CD4-positive, alpha-beta memory T cell (primary cell): Measurements from ENCODE around the gene MTUS2. TPM values are rescaled to one million over a fixed set of nuclear protein-coding genes. Genes with fewer than 3 reads are reported as not detected.

Experiments used
- CTCF ChIA-PET: fragments of 350-600 bp; sonication (Branson Sonifier 250); formaldehyde crosslinking; loops from one replicate; lab custom pipeline; 2021; ENCODE audit warnings: inconsistent platforms; ENCODE audit not compliant: partially characterized antibody; lab: Charles Lee
- POLR2A ChIA-PET: fragments of 350-600 bp; sonication (Branson Sonifier 250); formaldehyde crosslinking; loops from one replicate; lab custom pipeline; 2021; ENCODE audit not compliant: partially characterized antibody; lab: Charles Lee
- DNase-seq, 5 donors: peaks; one replicate each; pipeline versions ENCODE4 v3.0.0 to v3.0.0-alpha.2; 2020 to 2022; ENCODE audit warnings: mixed read lengths in 1 of 5
- H3K27ac ChIP-seq: one replicate; pipeline ENCODE4 v1.7.0; 2013; ENCODE audit warnings: low read depth, low read length
- H3K27me3 ChIP-seq: 2 replicates; pipeline ENCODE4 v1.7.0; 2013; ENCODE audit warnings: mild to moderate bottlenecking, low read length, moderate library complexity; ENCODE audit not compliant: insufficient read depth
- H3K36me3 ChIP-seq: 2 replicates; pipeline ENCODE4 v1.7.0; 2013; ENCODE audit warnings: mild to moderate bottlenecking, low read length, moderate library complexity; ENCODE audit not compliant: insufficient read depth
- H3K4me1 ChIP-seq: 2 replicates; pipeline ENCODE4 v1.7.0; 2013; ENCODE audit warnings: mild to moderate bottlenecking, low read length, moderate library complexity; ENCODE audit not compliant: insufficient read depth
- H3K4me3 ChIP-seq, 2 donors: one replicate each; pipeline ENCODE4 v1.7.0; 2013; ENCODE audit warnings: low read length in 2 of 2, mild to moderate bottlenecking in 1 of 2
- H3K9me3 ChIP-seq, 2 donors: one replicate each; pipeline ENCODE4 v1.7.0; 2013; ENCODE audit warnings: low read length in 2 of 2, control low read depth in 1 of 2; ENCODE audit not compliant: control insufficient read depth in 1 of 2
- H3K27ac Mint-ChIP-seq, 7 donors: one replicate each; pipeline ENCODE4 v1.8.0; 2020 to 2021; ENCODE audit warnings: mixed read lengths in 7 of 7, mild to moderate bottlenecking in 6 of 7, inconsistent platforms in 3 of 7, moderate library complexity in 3 of 7
- H3K27me3 Mint-ChIP-seq, 2 donors: one replicate each; pipeline ENCODE4 v1.8.0; 2020 to 2021; ENCODE audit warnings: mixed read lengths in 2 of 2
- H3K36me3 Mint-ChIP-seq, 2 donors: one replicate each; pipeline ENCODE4 v1.8.0; 2020 to 2021; ENCODE audit warnings: mixed read lengths in 2 of 2, inconsistent platforms in 1 of 2, mild to moderate bottlenecking in 1 of 2
- H3K4me1 Mint-ChIP-seq, 4 donors: one replicate each; pipeline ENCODE4 v1.8.0; 2020 to 2021; ENCODE audit warnings: mixed read lengths in 4 of 4, mild to moderate bottlenecking in 1 of 4
- H3K4me3 Mint-ChIP-seq, 8 donors: one replicate each; pipeline ENCODE4 v1.8.0; 2020 to 2021; ENCODE audit warnings: mixed read lengths in 8 of 8, mild to moderate bottlenecking in 7 of 8, moderate library complexity in 6 of 8, inconsistent platforms in 3 of 8
- H3K9me3 Mint-ChIP-seq, 8 donors: one replicate each; pipeline ENCODE4 v1.8.0; 2020 to 2021; ENCODE audit warnings: mixed read lengths in 8 of 8, mild to moderate bottlenecking in 5 of 8, inconsistent platforms in 3 of 8, moderate library complexity in 1 of 8
- intact Hi-C: fragments of 100-400 bp; cut with micrococcal nuclease; formaldehyde crosslinking; loops from one replicate; pipeline ENCODE4 v1.15.1; 2023
- polyA plus RNA-seq, 2 donors: library from polyadenylated mRNA; unstranded; fragments of 300-500 nt; fragmentation: Illumina TruSeq; gene quantifications; one replicate each; pipeline ENCODE4 v1.2.3, GENCODE V29; 2021
- total RNA-seq, 2 experiments: library from RNA; stranded (reverse); gene quantifications; one replicate each; pipeline ENCODE4 v1.2.3, GENCODE V29; 2021

The MTUS2 gene
- total and polyA plus RNA-seq, 4 experiments from 2014 or later: 0.12 to 1.1 (median 0.60) TPM

GRCh38 chr13:29539856-29540255 is 719.7 kb downstream of the MTUS2 start:
- Mint-ChIP-seq H3K9me3 (no peaks in the 10 kb centered on the region), H3K4me3 (no peak overlapping the region), H3K36me3 (peaks cover 19 to 25% of the 10 kb centered on the region in 2 donors), H3K4me1 (peaks cover 7 to 28% (median 22%) of the 10 kb centered on the region in 4 donors), H3K27me3 (no peaks in the 10 kb centered on the region), H3K27ac (peak overlapping the region in 1 of 7 donors; percentile 68)
- intact Hi-C loops: no loop called here
- Histone ChIP-seq H3K4me1 (peaks cover 7% of the 10 kb centered on the region), H3K36me3 (peaks cover 1% of the 10 kb centered on the region), H3K27me3 (no peaks in the 10 kb centered on the region), H3K27ac (no peak overlapping the region), H3K4me3 (no peak overlapping the region), H3K9me3 (no peaks in the 10 kb centered on the region)
- ChIA-PET CTCF (interaction anchor here (1.5 kb wide), 1 partner anchor 20 kb away, joined by 3 read pairs; no protein-coding TSS in a partner anchor), POLR2A (no interaction called here)
- no peak for DNase-seq

GRCh38 chr13:29540334-29540733 is 720.2 kb downstream of the MTUS2 start:
- Mint-ChIP-seq H3K4me1 (peaks cover 9 to 30% (median 25%) of the 10 kb centered on the region in 4 donors), H3K4me3 (no peak overlapping the region), H3K9me3 (no peaks in the 10 kb centered on the region), H3K27ac (peak overlapping the region in 1 of 7 donors; percentile 41), H3K36me3 (peaks cover 21 to 28% of the 10 kb centered on the region in 2 donors), H3K27me3 (no peaks in the 10 kb centered on the region)
- ChIA-PET POLR2A (no interaction called here), CTCF (interaction anchor here (1.5 kb wide), 1 partner anchor 21 kb away, joined by 3 read pairs; no protein-coding TSS in a partner anchor)
- intact Hi-C loops: no loop called here
- no peak overlapping the region for H3K27ac ChIP-seq
- H3K4me1 ChIP-seq: peaks cover 7% of the 10 kb centered on the region
- no peaks in the 10 kb centered on the region for H3K9me3 ChIP-seq
- DNase-seq: no peak
- H3K36me3 ChIP-seq: no peaks in the 10 kb centered on the region
- no peak overlapping the region for H3K4me3 ChIP-seq
- no peaks in the 10 kb centered on the region for H3K27me3 ChIP-seq

- Histone ChIP-seq H3K4me3 (no peak overlapping the region), H3K4me1 (peaks cover 7% of the 10 kb centered on the region), H3K27ac (no peak overlapping the region), H3K27me3 (no peaks in the 10 kb centered on the region), H3K9me3 (no peaks in the 10 kb centered on the region), H3K36me3 (peaks cover 3% of the 10 kb centered on the region)
- no peaks in the 10 kb centered on the region for H3K27me3 Mint-ChIP-seq
- H3K4me3 Mint-ChIP-seq: no peak overlapping the region
- POLR2A ChIA-PET: no interaction called here
- no peak for DNase-seq
- peak overlapping the region in 4 of 7 donors; percentile 22 to 70 (median 50) for H3K27ac Mint-ChIP-seq
- intact Hi-C loops: no loop called here
- CTCF ChIA-PET: interaction anchor here (1.5 kb wide), 1 partner anchor 21 kb away, joined by 3 read pairs; no protein-coding TSS in a partner anchor
- H3K4me1 Mint-ChIP-seq: peaks cover 12 to 34% (median 28%) of the 10 kb centered on the region in 4 donors
- H3K9me3 Mint-ChIP-seq: no peaks in the 10 kb centered on the region
- H3K36me3 Mint-ChIP-seq: peaks cover 26 to 28% of the 10 kb centered on the region in 2 donors
These were observed 720.7 kb downstream of the MTUS2 start for GRCh38 chr13:29540799-29541198.

GRCh38 chr13:29541400-29541799 is 721.3 kb downstream of the MTUS2 start:
- peaks cover 6% of the 10 kb centered on the region for H3K36me3 ChIP-seq
- Mint-ChIP-seq H3K9me3 (no peaks in the 10 kb centered on the region), H3K4me3 (no peak overlapping the region), H3K36me3 (peaks cover 24 to 27% of the 10 kb centered on the region in 2 donors), H3K4me1 (peaks cover 12 to 37% (median 28%) of the 10 kb centered on the region in 4 donors), H3K27ac (peak overlapping the region in 3 of 7 donors; percentile 15 to 38 (median 22)), H3K27me3 (no peaks in the 10 kb centered on the region)
- no peaks in the 10 kb centered on the region for H3K9me3 ChIP-seq
- H3K27ac ChIP-seq: no peak overlapping the region
- POLR2A ChIA-PET: no interaction called here
- CTCF ChIA-PET: no interaction called here
- intact Hi-C loops: no loop called here
- H3K4me1 ChIP-seq: peaks cover 7% of the 10 kb centered on the region
- H3K4me3 ChIP-seq: no peak overlapping the region
- no peaks in the 10 kb centered on the region for H3K27me3 ChIP-seq
- DNase-seq: no peak

GRCh38 chr13:29542381-29542780 is 722.2 kb downstream of the MTUS2 start:
- no peaks in the 10 kb centered on the region for H3K27me3 ChIP-seq
- Mint-ChIP-seq H3K9me3 (no peaks in the 10 kb centered on the region), H3K27ac (peak overlapping the region in 1 of 7 donors; percentile 15), H3K27me3 (no peaks in the 10 kb centered on the region), H3K4me3 (no peak overlapping the region), H3K36me3 (peaks cover 28 to 32% of the 10 kb centered on the region in 2 donors), H3K4me1 (peaks cover 13 to 42% (median 28%) of the 10 kb centered on the region in 4 donors)
- H3K4me3 ChIP-seq: no peak overlapping the region
- H3K36me3 ChIP-seq: peaks cover 6% of the 10 kb centered on the region
- no peak for DNase-seq
- ChIA-PET CTCF (no interaction called here), POLR2A (no interaction called here)
- H3K27ac ChIP-seq: no peak overlapping the region
- intact Hi-C loops: no loop called here
- no peaks in the 10 kb centered on the region for H3K9me3 ChIP-seq
- H3K4me1 ChIP-seq: peaks cover 7% of the 10 kb centered on the region

- ChIA-PET CTCF (interaction anchor here (0.7 kb wide), 1 partner anchor 712 kb away, joined by 3 read pairs; no protein-coding TSS in a partner anchor), POLR2A (no interaction called here)
- H3K9me3 ChIP-seq: no peaks in the 10 kb centered on the region
- H3K4me1 ChIP-seq: peaks cover 4% of the 10 kb centered on the region
- Mint-ChIP-seq H3K36me3 (peaks cover 32 to 43% of the 10 kb centered on the region in 2 donors), H3K4me3 (no peak overlapping the region), H3K9me3 (no peaks in the 10 kb centered on the region), H3K4me1 (peaks cover 8 to 33% (median 25%) of the 10 kb centered on the region in 4 donors), H3K27me3 (no peaks in the 10 kb centered on the region), H3K27ac (peak overlapping the region in 3 of 7 donors; percentile 37 to 74 (median 61))
- no peak overlapping the region for H3K27ac ChIP-seq
- intact Hi-C loops: no loop called here
- peaks cover 9% of the 10 kb centered on the region for H3K36me3 ChIP-seq
- H3K27me3 ChIP-seq: no peaks in the 10 kb centered on the region
- DNase-seq: no peak
- H3K4me3 ChIP-seq: no peak overlapping the region
These were observed 723.4 kb downstream of the MTUS2 start for GRCh38 chr13:29543230-29544215.

GRCh38 chr13:29545988-29546387 is 725.8 kb downstream of the MTUS2 start:
- no peak overlapping the region for H3K27ac ChIP-seq
- Mint-ChIP-seq H3K4me1 (peaks cover 10 to 28% (median 19%) of the 10 kb centered on the region in 4 donors), H3K9me3 (no peaks in the 10 kb centered on the region), H3K36me3 (peaks cover 43 to 48% of the 10 kb centered on the region in 2 donors), H3K27ac (peak overlapping the region in 1 of 7 donors; percentile 14), H3K4me3 (no peak overlapping the region), H3K27me3 (no peaks in the 10 kb centered on the region)
- no peaks in the 10 kb centered on the region for H3K4me1 ChIP-seq
- no peak overlapping the region for H3K4me3 ChIP-seq
- intact Hi-C loops: loop anchor here (1.0 kb wide), 1 partner anchor 47 kb away; no protein-coding TSS in a partner anchor
- CTCF ChIA-PET: interaction anchor here (1.4 kb wide), 1 partner anchor 569 kb away, joined by 3 read pairs; no protein-coding TSS in a partner anchor
- H3K36me3 ChIP-seq: peaks cover 22% of the 10 kb centered on the region
- no peaks in the 10 kb centered on the region for H3K9me3 ChIP-seq
- DNase-seq: no peak
- POLR2A ChIA-PET: no interaction called here
- H3K27me3 ChIP-seq: no peaks in the 10 kb centered on the region
